Small intestine (tissue), 7 donors: Measurements from ENCODE around the gene ACY1. TPM values are rescaled to one million over a fixed set of nuclear protein-coding genes. Genes with fewer than 3 reads are reported as not detected.

Experiments
- DNase-seq, 2 donors: peaks; one replicate each; pipeline versions ENCODE4 v3.0.0 to v3.0.0-alpha.2; 2013
- FAIRE-seq: peaks from 2 replicates; lab custom pipeline; 2012; peaks lifted over from hg19 to GRCh38; lab: Jason Lieb, UNC
- H3K27ac ChIP-seq, 3 donors: one replicate each; pipeline ENCODE4 v1.5.1; 2013; ENCODE audit warnings: low read length in 2 of 3, mild to moderate bottlenecking in 2 of 3, control low read depth in 1 of 3, inconsistent platforms in 1 of 3, low read depth in 1 of 3, moderate library complexity in 1 of 3
- H3K27me3 ChIP-seq, 3 donors: one replicate each; pipeline ENCODE4 v1.6.1; 2013; ENCODE audit warnings: low read length in 3 of 3, inconsistent platforms in 1 of 3; ENCODE audit not compliant: control insufficient read depth in 3 of 3, insufficient read depth in 3 of 3
- H3K36me3 ChIP-seq, 3 donors: one replicate each; pipeline ENCODE4 v1.6.1; 2013; ENCODE audit warnings: low read length in 3 of 3, inconsistent platforms in 1 of 3, low read depth in 1 of 3, mild to moderate bottlenecking in 1 of 3, moderate library complexity in 1 of 3; ENCODE audit not compliant: control insufficient read depth in 3 of 3, insufficient read depth in 2 of 3
- H3K4me1 ChIP-seq, 3 donors: one replicate each; pipeline ENCODE4 v1.6.1; 2013; ENCODE audit warnings: low read length in 2 of 3, inconsistent platforms in 1 of 3, low read depth in 1 of 3, mild to moderate bottlenecking in 1 of 3, moderate library complexity in 1 of 3; ENCODE audit not compliant: control insufficient read depth in 3 of 3, insufficient read depth in 2 of 3
- H3K4me3 ChIP-seq, 3 donors: one replicate each; pipeline ENCODE4 v1.5.1; 2013; ENCODE audit warnings: low read length in 3 of 3, control low read depth in 1 of 3, inconsistent platforms in 1 of 3, low read depth in 1 of 3, mild to moderate bottlenecking in 1 of 3, moderate library complexity in 1 of 3
- H3K9me3 ChIP-seq, 2 donors: one replicate each; pipeline ENCODE4 v1.6.1; 2013; ENCODE audit warnings: low read depth in 1 of 2, low read length in 1 of 2; ENCODE audit not compliant: control insufficient read depth in 2 of 2, insufficient read depth in 1 of 2
- WGBS, 3 donors: extraction: QIAGEN DNeasy Blood & Tissue Kit; methylation state at CpG; one replicate each; pipeline ENCODE4 v1.1.7; 2013; 5-methylcytosine and 5-hydroxymethylcytosine counted together
- polyA plus RNA-seq, 4 donors: library from polyadenylated mRNA; stranded (reverse) in 3 of 4; unstranded in 1 of 4; fragments of 200-250 nt in 3 of 4; fragments of 120-200 nt in 1 of 4; gene quantifications; one replicate each; pipeline versions ENCODE4 v1.2.1 to v1.2.3, GENCODE V29; 2013
- donor health status: healthy with polysubstance abuse.
- donor health status: control.
- donor health status: control.
- donor health status: Bipolar disorder and iron deficiency.
- donor health status: healthy.

The ACY1 gene
- polyA plus RNA-seq, 4 donors = 164 to 1,228 (median 588) TPM

DNA sequence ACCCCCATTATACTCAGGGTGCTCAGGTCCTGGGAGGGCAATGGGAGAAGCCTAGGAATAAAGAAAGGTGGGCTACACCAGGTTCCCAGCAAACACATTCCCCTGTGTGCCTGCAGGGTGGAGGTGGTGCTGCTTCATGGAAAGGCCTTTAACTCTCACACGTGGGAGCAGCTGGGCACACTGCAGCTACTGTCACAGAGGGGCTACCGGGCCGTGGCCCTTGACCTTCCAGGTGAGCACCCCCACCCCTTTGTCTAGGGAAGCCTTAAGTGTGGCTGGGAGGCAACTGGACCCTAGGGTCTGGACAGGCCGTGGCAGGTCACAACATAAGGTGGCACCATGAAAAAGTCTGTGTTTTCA lies 5.2 kb upstream of the ACY1 start:
- Histone ChIP-seq H3K27me3 (no peaks in the 10 kb centered on the region), H3K4me3 (no peak overlapping the region), H3K4me1 (peaks cover 4 to 43% (median 9%) of the 10 kb centered on the region in 3 donors), H3K36me3 (peaks cover 0 to 22% (median 0%) of the 10 kb centered on the region in 3 donors), H3K27ac (no peak overlapping the region), H3K9me3 (no peaks in the 10 kb centered on the region)
- DNase-seq (no peak), FAIRE-seq (no peak)
- 69 to 80% (median 74%) methylated on average over 4 of the region's 4 CpGs for WGBS, 3 donors

DNA sequence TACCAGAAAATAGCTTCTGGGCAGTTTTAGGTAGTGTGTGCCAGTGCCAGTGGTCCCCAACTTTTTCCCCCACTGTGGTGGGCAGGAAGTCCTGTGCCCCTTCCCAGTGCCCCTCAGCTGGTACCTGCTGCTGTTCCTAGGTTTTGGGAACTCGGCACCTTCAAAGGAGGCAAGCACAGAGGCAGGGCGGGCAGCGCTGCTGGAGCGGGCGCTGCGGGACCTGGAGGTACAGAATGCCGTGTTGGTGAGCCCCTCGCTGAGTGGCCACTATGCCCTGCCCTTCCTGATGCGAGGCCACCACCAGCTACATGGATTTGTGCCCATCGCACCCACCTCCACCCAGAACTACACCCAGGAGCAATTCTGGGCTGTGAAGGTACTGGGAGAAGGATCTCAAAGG lies 3.1 kb upstream of the ACY1 start:
- no peak for FAIRE-seq
- WGBS, 3 donors = 96 to 98% (median 97%) methylated on average over 10 of the region's 10 CpGs
- no peak overlapping the region for H3K4me3 ChIP-seq
- peaks cover 3 to 51% (median 4%) of the 10 kb centered on the region in 3 donors for H3K4me1 ChIP-seq
- no peak for DNase-seq
- H3K27me3 ChIP-seq = no peaks in the 10 kb centered on the region
- H3K27ac ChIP-seq = no peak overlapping the region
- H3K9me3 ChIP-seq = no peaks in the 10 kb centered on the region
- peaks cover 0 to 28% (median 0%) of the 10 kb centered on the region in 3 donors for H3K36me3 ChIP-seq

- H3K36me3 ChIP-seq = peaks cover 0 to 50% (median 0%) of the 10 kb centered on the region in 3 donors
- no peaks in the 10 kb centered on the region for H3K27me3 ChIP-seq
- DNase-seq (peak; percentile 96 to 98), FAIRE-seq (no peak)
- peaks cover 3 to 65% (median 4%) of the 10 kb centered on the region in 3 donors for H3K4me1 ChIP-seq
- 3 to 7% (median 4%) methylated on average over 4 of the region's 4 CpGs for WGBS, 3 donors
- peak overlapping the region; percentile 94 to 96 (median 95) for H3K27ac ChIP-seq
- no peaks in the 10 kb centered on the region for H3K9me3 ChIP-seq
- H3K4me3 ChIP-seq = peak overlapping the region; percentile 46 to 67 (median 58)
Measured at GRCh38 chr3:51982352-51982837, 940 bp upstream of the ACY1 start.

- FAIRE-seq (no peak), DNase-seq (no peak)
- peaks cover 3 to 66% (median 4%) of the 10 kb centered on the region in 3 donors for H3K4me1 ChIP-seq
- H3K4me3 ChIP-seq = peak overlapping the region; percentile 46 to 67 (median 58)
- H3K9me3 ChIP-seq = no peaks in the 10 kb centered on the region
- 67 to 71% (median 70%) methylated on average over 22 of the region's 22 CpGs for WGBS, 3 donors
- no peaks in the 10 kb centered on the region for H3K27me3 ChIP-seq
- H3K27ac ChIP-seq = peak overlapping the region; percentile 94 to 96 (median 95)
- peaks cover 0 to 56% (median 3%) of the 10 kb centered on the region in 3 donors for H3K36me3 ChIP-seq
Measured at GRCh38 chr3:51983578-51984268, 388 bp downstream of the ACY1 start.

DNA sequence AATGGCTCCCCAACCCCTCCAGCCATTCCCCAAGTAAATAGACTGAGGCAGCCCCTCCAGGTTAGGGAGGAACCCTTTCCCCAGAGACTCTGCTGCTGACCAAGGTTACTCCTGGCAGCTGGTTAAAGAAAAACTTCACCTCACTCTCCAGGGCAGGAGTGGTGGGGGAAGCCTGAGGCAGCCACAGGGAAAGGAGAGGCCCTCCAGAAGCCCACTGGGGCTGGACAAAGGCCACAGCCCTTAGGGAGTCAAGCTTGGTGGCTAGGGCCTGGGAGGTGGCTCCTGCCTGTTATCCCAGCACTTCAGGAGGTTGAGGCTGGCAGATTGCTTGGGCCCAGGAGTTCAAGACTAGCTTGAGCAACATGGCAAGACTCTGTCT lies 923 bp downstream of the ACY1 start:
- H3K27ac ChIP-seq = peak overlapping the region; percentile 94 to 96 (median 95)
- DNase-seq (peak in 1 of 2 donors; percentile 55), FAIRE-seq (no peak)
- H3K27me3 ChIP-seq = no peaks in the 10 kb centered on the region
- H3K36me3 ChIP-seq = peaks cover 0 to 61% (median 7%) of the 10 kb centered on the region in 3 donors
- peaks cover 3 to 66% (median 4%) of the 10 kb centered on the region in 3 donors for H3K4me1 ChIP-seq
- no peaks in the 10 kb centered on the region for H3K9me3 ChIP-seq
- H3K4me3 ChIP-seq = peak overlapping the region in 2 of 3 donors; percentile 58 to 67

DNA sequence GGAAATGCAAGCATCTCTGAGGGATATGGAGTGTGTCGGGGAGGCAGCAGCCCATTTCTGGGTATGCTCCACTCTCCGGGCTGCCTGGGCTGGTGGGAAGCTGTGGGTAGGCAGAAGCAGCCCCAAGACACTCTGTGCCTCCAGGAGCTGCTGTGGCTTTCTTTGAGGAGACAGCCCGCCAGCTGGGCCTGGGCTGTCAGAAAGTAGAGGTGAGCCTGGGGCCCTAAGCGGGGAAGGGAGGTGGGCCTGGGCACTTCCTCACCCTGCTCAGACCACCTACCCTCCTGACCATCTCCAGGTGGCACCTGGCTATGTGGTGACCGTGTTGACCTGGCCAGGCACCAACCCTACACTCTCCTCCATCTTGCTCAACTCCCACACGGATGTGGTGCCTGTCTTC lies 1.7 kb downstream of the ACY1 start:
- peak overlapping the region in 1 of 3 donors; percentile 30 for H3K4me3 ChIP-seq
- peaks cover 0 to 65% (median 7%) of the 10 kb centered on the region in 3 donors for H3K36me3 ChIP-seq
- no peaks in the 10 kb centered on the region for H3K9me3 ChIP-seq
- peak overlapping the region; percentile 45 to 95 (median 94) for H3K27ac ChIP-seq
- no peak for DNase-seq
- FAIRE-seq = no peak
- H3K4me1 ChIP-seq = peaks cover 3 to 66% (median 4%) of the 10 kb centered on the region in 3 donors
- no peaks in the 10 kb centered on the region for H3K27me3 ChIP-seq
- 86 to 89% (median 88%) methylated on average over 6 of the region's 6 CpGs for WGBS, 3 donors

DNA sequence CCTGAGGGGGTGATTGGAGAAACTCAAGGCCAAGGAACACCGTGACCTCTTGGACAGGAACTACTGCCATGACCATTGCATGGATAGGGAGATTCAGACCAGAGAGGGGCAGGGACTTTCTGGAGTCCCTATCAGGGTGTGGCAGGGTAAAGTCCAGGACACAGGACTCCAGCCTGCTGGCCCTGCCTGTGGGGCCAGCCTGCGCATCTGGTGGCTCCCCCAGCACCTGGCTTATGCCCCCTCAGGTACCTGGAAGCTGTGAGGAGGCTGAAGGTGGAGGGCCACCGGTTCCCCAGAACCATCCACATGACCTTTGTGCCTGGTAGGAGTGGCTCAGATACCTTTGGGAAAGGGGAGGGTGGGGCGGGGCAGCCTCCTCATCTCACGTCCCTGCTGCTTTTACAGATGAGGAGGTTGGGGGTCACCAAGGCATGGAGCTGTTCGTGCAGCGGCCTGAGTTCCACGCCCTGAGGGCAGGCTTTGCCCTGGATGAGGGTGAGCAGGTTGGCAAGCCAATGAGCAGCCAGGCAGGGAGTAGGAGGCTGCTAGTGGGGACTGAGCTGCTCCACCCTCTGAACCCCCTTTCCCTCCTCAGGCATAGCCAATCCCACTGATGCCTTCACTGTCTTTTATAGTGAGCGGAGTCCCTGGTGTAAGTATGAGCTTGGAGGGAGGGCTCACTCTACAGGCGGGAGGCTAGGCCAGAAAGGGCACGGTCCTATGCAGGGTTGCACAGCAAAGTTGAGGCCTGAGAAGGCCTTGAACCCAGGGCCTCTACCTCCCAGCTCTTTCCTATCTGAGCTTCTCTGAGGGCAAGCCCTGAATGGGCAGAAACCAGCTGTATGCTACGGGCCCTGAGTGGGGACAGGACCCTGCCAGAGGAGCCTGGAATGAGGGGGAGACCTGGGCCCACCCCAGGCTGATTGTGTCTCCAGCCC lies 2.9 kb downstream of the ACY1 start:
- FAIRE-seq = no peak
- 39 to 66% (median 60%) methylated on average over 12 of the region's 12 CpGs for WGBS, 3 donors

DNA sequence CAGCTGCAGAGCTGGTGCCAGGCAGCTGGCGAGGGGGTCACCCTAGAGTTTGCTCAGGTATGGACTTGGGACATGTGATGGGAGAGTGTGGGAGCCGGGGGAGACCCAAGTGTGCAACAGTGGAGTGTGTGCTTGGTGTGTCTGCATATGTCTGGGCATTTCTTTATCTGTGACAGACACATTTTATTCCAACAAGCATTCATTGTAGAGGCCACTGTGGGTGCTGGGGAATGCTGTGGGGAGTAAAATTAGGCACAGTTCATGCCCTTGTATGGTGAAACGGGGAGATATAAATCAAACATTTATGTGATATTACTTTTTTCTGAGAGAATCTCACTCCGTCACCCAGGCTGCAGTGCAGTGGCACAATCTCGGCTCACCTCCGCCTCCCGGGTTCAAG lies 4.2 kb downstream of the ACY1 start:
- Histone ChIP-seq H3K36me3 (peaks cover 0 to 66% (median 9%) of the 10 kb centered on the region in 3 donors), H3K27ac (peak overlapping the region in 2 of 3 donors; percentile 94 to 95), H3K4me1 (peaks cover 0 to 43% (median 0%) of the 10 kb centered on the region in 3 donors), H3K9me3 (no peaks in the 10 kb centered on the region), H3K27me3 (no peaks in the 10 kb centered on the region), H3K4me3 (peak overlapping the region in 1 of 3 donors; percentile 47)
- 88 to 94% (median 93%) methylated on average over 7 of the region's 7 CpGs for WGBS, 3 donors
- FAIRE-seq = no peak
- DNase-seq = no peak

More for the DNA sequence above, 2.9 kb downstream of the ACY1 start:
- Histone ChIP-seq H3K9me3 (no peaks in the 10 kb centered on the region), H3K27me3 (no peaks in the 10 kb centered on the region), H3K36me3 (peaks cover 0 to 55% (median 7%) of the 10 kb centered on the region in 3 donors), H3K4me3 (peak overlapping the region in 2 of 3 donors; percentile 26 to 47), H3K4me1 (peaks cover under 1 to 56% (median 3%) of the 10 kb centered on the region in 3 donors), H3K27ac (peak overlapping the region; percentile 56 to 95 (median 94))
- DNase-seq = peak; percentile 86 to 89
